Heart left ventricle (tissue), 16 donors: ENCODE results near the gene OCIAD2. TPM values are rescaled to one million over a fixed set of nuclear protein-coding genes. Genes with fewer than 3 reads are reported as not detected.

Source experiments
- ATAC-seq, 4 donors: fragments of 200-7000 bp; cut with Tn5 transposase; one replicate each; pipeline ENCODE4 v1.9.1; 2020 to 2022; ENCODE audit warnings: moderate library complexity in 4 of 4, mild to moderate bottlenecking in 3 of 4, moderate number of reproducible peaks in 1 of 4
- DNase-seq, 5 donors: peaks; one replicate each; pipeline ENCODE4 v3.0.0-alpha.2; 2020
- H3K27ac ChIP-seq, 12 donors: fragments of 200-600 bp; sonication (generic) in 4 of 12; one replicate each; pipeline versions ENCODE4 v1.5.0 to v1.8.0; 2016 to 2022; ENCODE audit warnings: mild to moderate bottlenecking in 2 of 12
- H3K27me3 ChIP-seq, 9 donors: fragments of 200-600 bp; sonication (generic) in 2 of 9; one replicate each; pipeline versions ENCODE4 v1.5.1 to v1.8.0; 2016 to 2022; ENCODE audit warnings: mild to moderate bottlenecking in 3 of 9
- H3K36me3 ChIP-seq, 9 donors: fragments of 200-600 bp; sonication (generic) in 2 of 9; one replicate each; pipeline versions ENCODE4 v1.5.0 to v1.8.0; 2018 to 2022; ENCODE audit warnings: mild to moderate bottlenecking in 2 of 9
- H3K4me1 ChIP-seq, 12 donors: fragments of 200-600 bp; sonication (generic) in 4 of 12; one replicate each; pipeline versions ENCODE4 v1.5.0 to v1.8.0; 2016 to 2022; ENCODE audit warnings: mild to moderate bottlenecking in 3 of 12
- H3K4me3 ChIP-seq, 12 donors: fragments of 200-600 bp; sonication (generic) in 4 of 12; one replicate each; pipeline versions ENCODE4 v1.5.0 to v1.8.0; 2017 to 2022; ENCODE audit warnings: mild to moderate bottlenecking in 9 of 12, moderate library complexity in 4 of 12
- H3K9me3 ChIP-seq, 12 donors: fragments of 200-600 bp; sonication (generic) in 4 of 12; one replicate each; pipeline versions ENCODE4 v1.5.0 to v1.8.0; 2016 to 2022; ENCODE audit warnings: mild to moderate bottlenecking in 1 of 12
- POLR2A ChIP-seq, 2 donors: fragments of 450-650 bp; IDR thresholded peaks; one replicate each; pipeline ENCODE4 v1.6.1; 2017; ENCODE audit warnings: antibody characterized with exemption in 2 of 2, mild to moderate bottlenecking in 2 of 2, moderate library complexity in 2 of 2
- WGBS, 4 donors: extraction: QIAGEN DNeasy Blood & Tissue Kit in 2 of 4; methylation state at CpG; one replicate each; pipeline versions ENCODE4 v1.1.5 to v1.1.7; 2013 to 2018; 5-methylcytosine and 5-hydroxymethylcytosine counted together
- intact Hi-C, 10 donors: fragments of 100-400 bp; cut with DNase I; formaldehyde crosslinking; loops; one replicate each; pipeline versions ENCODE4 v1.11.1 to v1.14.2; 2022
- polyA plus RNA-seq, 2 donors: library from polyadenylated mRNA; stranded (reverse); fragments of 200-250 nt; gene quantifications; one replicate each; pipeline ENCODE4 v1.2.3, GENCODE V29; 2013
- total RNA-seq, 9 donors: library from RNA; depleted of rRNA in 2 of 9; stranded (reverse); fragments of >200 nt in 2 of 9; fragmentation: NEBNext Ultra II Directional in 3 of 9; extraction: Animal tissue kit (Norgen Biotek cat#: 25700) in 3 of 9; gene quantifications; one replicate each; pipeline versions ENCODE4 v1.1.0 to v1.2.4, GENCODE V29; 2016 to 2023
- TF ChIP-seq, protein P1 (sequence below), 12 donors: fragments of 200-600 bp; sonication (generic) in 4 of 12; IDR thresholded peaks; one replicate each; pipeline versions ENCODE4 v1.5.0 to v1.8.0; 2018 to 2022; ENCODE audit warnings: antibody characterized with exemption in 12 of 12, mild to moderate bottlenecking in 5 of 12
- donor health status: ischemic (EF 13 %, LVEDD 7.1; RV severe dilation, severe dysfunction).
- donor health status: healthy with polysubstance abuse.
- donor health status: DM: no; HTN: yes; CAD: no.
- donor health status: DM: no; HTN: no; CAD: no.
- donor health status: ischemic (EF 25% LVEDD 6.9; RV normal size, moderate dysfunction).
- donor health status: ischemic (EF 25% LVEDD 5.7; RV mildly dilated, moderate dysfunction).
- donor health status: healthy.
- donor health status: DM: yes; HTN: yes; CAD: no.
- donor health status: ischemic (EF 35%, LVEDD 5.7; RV mildly dilated, moderate dysfunction).
- donor health status: nonischemic (EF 11% LVEDD 7.7; RV severe dilation, severe dysfunction).
- donor health status: DM: yes; HTN: yes; CAD: no.
- donor health status: PGD.
- donor health status: ischemic (EF 29% LVEDD 5.4; RV normal size, mild dysfunction).
- donor health status: nonischemic (EF 23%, LVEDD 6.1; RV moderate dilation, normal function).

The OCIAD2 gene
- total and polyA plus RNA-seq, 11 donors, result 14.4 to 47.9 (median 22.7) TPM

DNA sequence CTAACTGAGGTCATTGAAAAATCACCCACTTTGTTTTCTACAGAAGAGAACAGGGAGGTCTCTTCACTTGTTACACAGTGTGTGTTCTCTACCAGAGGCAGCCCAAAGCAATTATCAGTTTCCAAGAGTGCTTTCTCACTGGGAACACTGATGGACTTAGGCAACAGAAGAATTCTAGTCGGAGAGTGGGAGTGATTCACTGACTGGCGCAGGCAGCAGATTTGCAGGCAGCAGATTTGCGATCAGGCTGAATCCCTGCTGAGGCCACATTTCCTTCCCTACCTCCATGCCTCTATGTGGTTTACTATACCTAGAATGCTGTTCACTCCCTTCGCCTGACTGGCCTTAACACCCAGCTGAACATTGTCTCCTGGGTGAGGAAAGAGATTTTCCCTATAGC, 6.6 kb downstream of the OCIAD2 start:
- Histone ChIP-seq H3K4me3 (no peak overlapping the region), H3K4me1 (peaks cover 0 to 9% (median 0%) of the 10 kb centered on the region in 12 donors), H3K9me3 (no peaks in the 10 kb centered on the region), H3K27ac (no peak overlapping the region), H3K27me3 (no peaks in the 10 kb centered on the region), H3K36me3 (peaks cover 0 to 23% (median 3%) of the 10 kb centered on the region in 9 donors)
- TF ChIP-seq POLR2A (IDR thresholded peaks at IDR 0.05), result no peak
- TF ChIP-seq, protein P1, sequence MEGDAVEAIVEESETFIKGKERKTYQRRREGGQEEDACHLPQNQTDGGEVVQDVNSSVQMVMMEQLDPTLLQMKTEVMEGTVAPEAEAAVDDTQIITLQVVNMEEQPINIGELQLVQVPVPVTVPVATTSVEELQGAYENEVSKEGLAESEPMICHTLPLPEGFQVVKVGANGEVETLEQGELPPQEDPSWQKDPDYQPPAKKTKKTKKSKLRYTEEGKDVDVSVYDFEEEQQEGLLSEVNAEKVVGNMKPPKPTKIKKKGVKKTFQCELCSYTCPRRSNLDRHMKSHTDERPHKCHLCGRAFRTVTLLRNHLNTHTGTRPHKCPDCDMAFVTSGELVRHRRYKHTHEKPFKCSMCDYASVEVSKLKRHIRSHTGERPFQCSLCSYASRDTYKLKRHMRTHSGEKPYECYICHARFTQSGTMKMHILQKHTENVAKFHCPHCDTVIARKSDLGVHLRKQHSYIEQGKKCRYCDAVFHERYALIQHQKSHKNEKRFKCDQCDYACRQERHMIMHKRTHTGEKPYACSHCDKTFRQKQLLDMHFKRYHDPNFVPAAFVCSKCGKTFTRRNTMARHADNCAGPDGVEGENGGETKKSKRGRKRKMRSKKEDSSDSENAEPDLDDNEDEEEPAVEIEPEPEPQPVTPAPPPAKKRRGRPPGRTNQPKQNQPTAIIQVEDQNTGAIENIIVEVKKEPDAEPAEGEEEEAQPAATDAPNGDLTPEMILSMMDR (IDR thresholded peaks at IDR 0.05), result no peak
- ATAC-seq (no peak), DNase-seq (no peak)
- intact Hi-C loops, result loop anchor here in 1 of 10 donors (10.0 kb wide), 2 partner anchors 55 to 115 kb away; partner anchors contain the start of gene FRYL
- 60 to 81% (median 69%) methylated on average over 4 of the region's 4 CpGs for WGBS, 4 donors

DNA sequence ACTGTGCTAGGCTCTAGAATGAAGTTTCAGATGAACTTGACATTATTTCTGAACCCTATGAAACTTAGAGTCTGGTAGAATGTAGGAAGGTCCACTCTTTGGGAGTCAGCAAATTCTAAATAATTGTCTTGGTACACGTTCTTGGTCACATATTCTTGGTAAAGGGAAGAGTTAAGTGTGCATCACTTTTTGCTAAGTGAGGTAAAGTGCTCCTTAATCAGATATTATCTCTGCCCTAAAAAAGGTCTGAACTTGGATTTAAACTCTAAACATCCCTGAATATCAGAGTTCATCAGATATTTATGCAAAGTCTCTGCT, 7.2 kb downstream of the OCIAD2 start:
- Histone ChIP-seq H3K27ac (no peak overlapping the region), H3K4me1 (peaks cover 0 to 9% (median 0%) of the 10 kb centered on the region in 12 donors), H3K4me3 (no peak overlapping the region), H3K36me3 (peaks cover 0 to 23% (median 3%) of the 10 kb centered on the region in 9 donors), H3K27me3 (no peaks in the 10 kb centered on the region), H3K9me3 (no peaks in the 10 kb centered on the region)
- intact Hi-C loops, result no loop called here
- ATAC-seq (no peak), DNase-seq (no peak)
- WGBS, 4 donors, result 66 to 76% (median 69%) methylated on average over 1 of the region's 1 CpG
- TF ChIP-seq POLR2A (IDR thresholded peaks at IDR 0.05), result no peak
- TF ChIP-seq, protein P1 (IDR thresholded peaks at IDR 0.05), result no peak

DNA sequence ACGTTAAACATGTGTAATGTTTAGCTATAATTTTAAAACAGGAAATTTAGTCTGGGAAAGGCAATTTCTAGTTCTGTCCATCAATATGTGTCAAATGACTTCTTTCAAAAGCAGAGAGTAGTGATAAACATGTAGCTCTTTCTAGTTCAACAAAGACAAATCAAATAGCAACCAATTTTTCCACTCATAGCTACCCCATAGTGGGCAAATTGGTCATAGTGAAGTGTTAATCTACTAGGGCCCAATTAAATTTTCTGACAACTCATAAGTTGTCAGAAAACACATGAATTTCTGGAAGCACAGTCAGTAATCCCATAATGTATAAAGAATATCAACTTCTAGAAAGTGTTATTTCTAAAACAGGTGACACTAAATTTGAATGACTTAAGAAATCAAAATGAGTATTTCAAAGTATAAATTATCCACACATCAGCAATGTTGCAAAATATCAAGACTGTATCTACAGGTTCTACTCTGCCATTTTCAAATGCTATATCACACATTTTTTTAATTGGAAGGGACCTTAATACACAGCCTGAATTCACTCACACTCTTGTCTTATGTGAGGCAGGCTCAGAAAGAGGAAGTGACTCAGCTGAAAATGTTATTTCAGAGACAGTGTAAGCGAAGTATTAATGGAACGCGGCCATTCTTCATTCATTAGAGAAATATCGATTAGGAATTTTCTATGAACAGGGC, 7.7 kb downstream of the OCIAD2 start:
- Histone ChIP-seq H3K36me3 (peaks cover 0 to 23% (median 3%) of the 10 kb centered on the region in 9 donors), H3K4me1 (peaks cover 0 to 9% (median 0%) of the 10 kb centered on the region in 12 donors), H3K27me3 (no peaks in the 10 kb centered on the region), H3K4me3 (no peak overlapping the region), H3K9me3 (no peaks in the 10 kb centered on the region), H3K27ac (no peak overlapping the region)
- intact Hi-C loops, result no loop called here
- no peak for TF ChIP-seq POLR2A (IDR thresholded peaks at IDR 0.05)
- peak in 1 of 4 donors; percentile 39 for ATAC-seq
- WGBS, 4 donors, result 63 to 73% (median 72%) methylated on average over 5 of the region's 5 CpGs
- DNase-seq, result no peak

DNA sequence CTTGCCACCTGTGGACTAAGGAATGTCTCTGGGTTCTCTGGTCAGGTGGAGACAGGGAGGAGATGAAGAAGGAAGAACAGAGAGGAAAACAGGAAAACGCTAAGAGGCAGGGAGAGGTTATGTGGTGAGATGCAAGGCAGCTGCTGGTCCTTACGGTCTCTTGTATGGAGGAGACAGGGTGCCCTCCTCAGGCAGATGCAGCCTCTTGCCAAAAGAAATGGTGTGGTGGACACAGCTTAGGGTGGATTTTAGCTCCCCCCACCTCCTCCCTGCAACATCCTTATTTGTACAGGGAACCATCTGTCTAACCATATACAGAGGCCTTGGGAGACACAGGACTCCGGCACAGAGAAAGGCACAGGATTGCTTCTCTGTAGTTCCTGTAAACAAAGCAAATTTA, 9.7 kb downstream of the OCIAD2 start:
- Histone ChIP-seq H3K27me3 (no peaks in the 10 kb centered on the region), H3K4me1 (peaks cover 0 to 9% (median 0%) of the 10 kb centered on the region in 12 donors), H3K4me3 (no peak overlapping the region), H3K27ac (no peak overlapping the region), H3K9me3 (no peaks in the 10 kb centered on the region), H3K36me3 (peaks cover 0 to 38% (median 7%) of the 10 kb centered on the region in 9 donors)
- TF ChIP-seq, protein P1 (IDR thresholded peaks at IDR 0.05), result no peak
- TF ChIP-seq POLR2A (IDR thresholded peaks at IDR 0.05), result no peak
- ATAC-seq (no peak), DNase-seq (no peak)
- intact Hi-C loops, result no loop called here
- 82 to 86% (median 85%) methylated on average over 3 of the region's 3 CpGs for WGBS, 4 donors
